HG03135 (cell line): ENCODE results near the gene SYNJ2.

Source experiments
- ATAC-seq: cut with Tn5 transposase; IDR thresholded peaks from one replicate; pipeline ENCODE4 v1.9.1; 2021; ENCODE audit warnings: mild to moderate bottlenecking, moderate library complexity; ENCODE audit not compliant: unreplicated experiment

The SYNJ2 gene

DNA sequence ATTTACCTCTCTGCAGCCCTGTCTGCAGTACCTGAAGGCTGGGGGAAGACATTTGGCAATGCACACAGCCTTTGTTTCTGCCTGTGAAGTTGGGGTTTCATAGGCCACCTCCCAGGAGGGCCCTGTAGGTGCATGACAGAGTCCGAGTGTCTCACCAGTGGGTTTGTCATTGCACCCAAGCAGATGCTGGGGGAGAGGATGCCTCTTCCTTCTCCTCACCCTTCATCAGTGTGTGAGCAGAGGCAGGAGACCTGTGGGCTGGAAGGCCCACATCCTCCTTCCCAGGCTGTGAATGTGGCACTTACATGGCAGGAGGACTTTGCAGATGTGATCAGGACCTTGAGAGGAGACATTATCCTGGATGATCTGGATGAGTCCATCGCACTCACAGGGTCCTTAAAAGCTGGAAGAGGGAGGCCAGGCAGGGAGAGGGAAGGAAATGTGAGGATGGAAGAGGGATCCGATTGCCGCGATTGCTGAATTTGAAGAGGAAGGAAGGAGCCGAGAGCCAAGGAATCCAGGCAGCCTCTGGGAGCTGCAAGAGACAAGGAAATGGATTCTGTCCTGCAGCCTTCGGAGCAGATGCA is 30.4 kb downstream of the SYNJ2 start:
- ATAC-seq, result no peak

DNA sequence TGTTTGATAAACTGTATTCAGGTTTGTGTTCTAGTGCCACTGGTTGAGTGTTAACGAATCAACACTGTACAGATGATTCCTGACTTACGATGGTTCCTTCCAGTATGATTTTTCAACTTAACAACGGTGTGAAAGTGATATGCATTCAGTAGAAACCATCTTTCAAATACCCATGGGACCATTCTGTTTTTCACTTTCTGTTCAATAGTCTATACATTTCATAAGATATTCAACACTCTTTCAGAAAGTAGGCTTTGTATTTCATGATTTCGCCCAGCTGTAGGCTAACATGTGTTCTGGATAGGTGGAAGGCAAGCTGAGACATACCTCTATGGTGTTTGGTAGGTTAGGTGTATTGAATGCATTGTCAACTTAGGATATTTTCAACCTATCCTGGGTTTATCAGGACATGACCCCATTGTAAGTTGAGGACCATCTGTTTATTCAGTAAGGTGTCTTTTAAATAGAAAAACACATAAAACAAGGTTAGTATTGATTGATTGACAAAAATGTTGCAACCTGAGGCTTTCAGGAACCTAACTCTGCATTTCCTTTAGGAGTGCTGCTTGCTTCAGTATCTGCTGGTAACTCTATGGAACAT is 32.3 kb downstream of the SYNJ2 start:
- ATAC-seq, result no peak

DNA sequence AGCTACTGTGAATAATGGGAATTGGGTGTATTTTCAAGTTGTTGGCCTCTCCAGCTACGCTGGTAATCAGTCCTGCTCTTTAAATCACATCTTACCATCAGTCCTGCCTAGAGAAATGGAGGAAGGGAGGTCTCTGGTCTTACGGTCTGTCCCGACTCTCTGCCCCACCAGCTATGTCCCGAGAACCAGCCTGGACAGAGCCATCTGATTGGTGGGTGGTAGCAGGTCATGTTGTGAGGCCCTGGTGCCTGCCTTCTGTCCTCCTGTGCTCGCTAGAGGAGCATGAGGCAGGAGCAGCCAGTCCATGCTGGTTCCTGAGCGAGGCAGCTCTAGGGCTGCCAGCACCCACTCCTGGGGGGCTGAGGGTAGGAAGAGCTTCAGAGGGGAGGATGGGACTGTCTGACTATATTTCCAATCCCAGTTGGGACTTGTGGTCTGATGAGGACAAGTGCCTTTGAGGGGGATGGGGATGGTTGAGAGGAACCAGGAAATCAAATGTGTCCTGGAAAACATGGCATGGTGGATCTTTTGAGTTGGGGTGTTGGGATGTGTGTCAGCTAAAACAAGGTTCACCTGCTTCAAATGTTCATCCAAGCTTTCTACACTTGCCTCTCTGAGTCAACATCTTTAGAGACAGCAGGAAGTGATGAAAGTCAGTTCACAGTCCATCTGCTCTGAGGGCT is 33.0 kb downstream of the SYNJ2 start:
- no peak for ATAC-seq

DNA sequence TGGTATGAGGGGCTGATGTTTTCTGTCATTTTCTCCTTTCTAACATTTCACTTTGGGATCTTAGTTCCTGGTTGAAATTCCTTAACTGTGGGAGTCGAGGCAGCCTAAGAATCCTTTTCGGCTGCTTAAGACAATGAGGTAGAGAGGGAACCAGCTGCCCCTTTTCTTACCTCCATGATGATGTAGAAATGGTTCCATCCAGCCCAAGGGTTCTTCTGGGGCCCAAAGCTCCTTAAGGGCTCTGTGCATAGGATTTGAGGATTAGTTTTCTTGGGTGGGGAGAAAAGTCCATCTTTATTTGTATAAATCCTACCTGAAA is 33.5 kb downstream of the SYNJ2 start:
- no peak for ATAC-seq

DNA sequence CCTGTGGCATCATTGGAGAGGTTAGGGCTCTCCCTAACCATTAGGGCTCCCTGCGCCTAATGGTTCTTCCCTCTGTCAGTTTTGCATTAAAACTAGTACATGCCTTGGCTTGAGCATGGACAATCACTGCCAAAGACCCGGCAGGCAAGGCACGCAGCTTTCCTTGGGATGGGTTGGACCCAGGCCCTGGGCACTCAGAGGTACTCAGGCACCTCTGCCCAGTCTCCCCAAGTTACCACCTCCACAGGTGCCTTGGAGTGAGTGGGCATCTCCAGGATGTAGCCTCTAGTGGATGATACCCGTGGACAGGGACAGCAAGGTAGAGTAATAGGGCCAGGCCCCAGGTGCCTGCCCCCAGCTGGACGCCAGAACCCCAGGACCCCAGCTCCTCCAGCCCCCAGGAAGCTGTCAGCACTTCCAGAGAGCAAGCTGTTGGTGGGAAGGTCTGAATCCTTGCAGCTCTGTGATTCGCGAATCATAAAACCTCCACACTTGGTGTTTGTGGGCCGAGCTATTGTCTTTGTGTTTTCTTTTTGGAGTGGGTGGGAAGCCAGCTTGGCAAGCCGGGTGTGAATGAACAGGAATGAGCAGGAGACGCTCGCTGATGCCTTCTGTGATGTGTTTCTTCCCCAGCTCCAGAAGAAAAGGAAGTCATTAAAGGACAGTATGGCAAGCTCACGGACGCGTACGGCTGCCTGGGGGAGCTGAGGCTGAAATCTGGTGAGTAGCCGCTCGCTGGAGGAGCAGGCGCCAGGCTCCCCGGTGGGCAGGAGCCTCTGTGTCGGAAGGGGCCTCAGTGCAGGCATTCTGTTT is 35.1 kb downstream of the SYNJ2 start:
- no peak for ATAC-seq

DNA sequence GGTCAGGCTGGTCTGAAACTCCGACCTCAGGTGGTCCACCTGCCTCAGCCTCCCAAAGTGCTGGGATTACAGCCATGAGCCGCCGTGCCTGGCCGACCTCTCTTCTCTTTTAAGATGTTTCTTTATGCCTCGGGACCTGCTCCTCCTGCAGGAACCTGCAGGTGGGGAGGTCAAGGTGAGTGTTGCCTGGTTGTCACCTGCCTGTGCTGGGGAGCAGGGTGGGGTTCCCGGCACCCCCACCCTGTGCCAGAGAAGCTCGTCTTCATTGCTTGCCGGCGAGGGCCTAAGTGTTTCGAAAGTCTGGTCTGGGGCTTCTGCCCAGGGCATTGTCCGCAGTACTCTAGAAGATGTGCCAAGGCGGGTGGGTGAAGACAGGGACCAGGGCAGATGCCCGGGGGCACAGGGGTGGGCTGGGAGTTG is 36.0 kb downstream of the SYNJ2 start:
- ATAC-seq, result no peak

DNA sequence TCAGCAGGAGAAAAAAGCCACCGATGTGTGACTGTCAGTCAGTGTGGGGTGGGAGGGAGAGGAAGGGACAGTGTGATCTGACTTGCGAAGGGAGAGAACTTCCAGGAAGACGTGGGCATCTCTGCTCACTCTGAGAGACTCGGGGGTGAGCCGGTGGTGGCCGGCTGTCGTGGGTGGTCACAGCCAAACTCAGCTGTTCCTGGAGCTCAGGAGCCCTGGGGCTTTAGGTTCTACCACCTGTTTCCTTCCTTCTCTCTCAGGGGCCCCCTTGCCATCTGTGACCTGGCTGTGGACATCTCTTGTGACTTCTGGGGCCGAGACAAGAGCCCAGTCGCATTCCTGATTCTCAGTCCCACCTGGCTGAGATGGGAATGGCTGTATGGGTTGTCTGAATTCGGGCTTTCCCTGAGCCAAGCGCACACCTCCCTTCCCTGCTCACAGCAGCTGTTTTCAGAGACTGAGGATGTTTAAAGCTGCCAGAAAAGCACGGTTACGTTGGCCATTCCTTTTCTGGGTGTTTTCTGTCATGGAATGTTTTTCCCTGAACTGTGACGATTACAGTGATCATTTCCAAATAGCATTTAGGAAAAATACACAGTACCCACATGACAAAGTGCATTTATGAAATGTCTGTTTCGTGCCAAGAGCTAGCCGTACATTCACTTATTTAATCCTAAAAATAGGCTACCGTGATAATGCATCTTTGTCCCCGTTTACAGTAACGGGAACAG is 36.5 kb downstream of the SYNJ2 start:
- no peak for ATAC-seq

DNA sequence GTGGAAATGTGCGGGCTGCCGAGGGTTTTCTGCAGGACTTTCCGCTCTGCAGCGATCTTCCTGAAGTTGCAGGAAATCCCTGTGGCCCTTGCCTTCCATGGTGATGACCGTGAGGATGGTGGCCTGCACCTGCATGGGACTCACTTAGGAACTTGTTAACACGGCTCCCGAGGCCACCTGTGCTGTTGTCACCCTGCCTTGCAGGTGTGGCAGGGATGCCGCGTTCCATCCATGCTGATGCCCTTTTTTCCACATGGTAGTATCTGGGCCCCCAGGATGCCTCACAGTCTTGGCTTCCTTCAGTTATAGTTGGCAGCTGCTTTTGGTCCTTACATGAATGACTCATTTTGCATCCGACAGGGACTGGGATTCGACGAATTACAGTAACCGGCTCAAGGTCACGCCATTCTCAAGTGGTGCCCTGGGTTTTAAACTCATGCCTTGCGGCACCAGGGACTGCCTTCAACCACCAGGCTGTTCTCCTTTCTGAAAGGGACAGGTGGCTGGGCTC is 37.2 kb downstream of the SYNJ2 start:
- ATAC-seq, result no peak

DNA sequence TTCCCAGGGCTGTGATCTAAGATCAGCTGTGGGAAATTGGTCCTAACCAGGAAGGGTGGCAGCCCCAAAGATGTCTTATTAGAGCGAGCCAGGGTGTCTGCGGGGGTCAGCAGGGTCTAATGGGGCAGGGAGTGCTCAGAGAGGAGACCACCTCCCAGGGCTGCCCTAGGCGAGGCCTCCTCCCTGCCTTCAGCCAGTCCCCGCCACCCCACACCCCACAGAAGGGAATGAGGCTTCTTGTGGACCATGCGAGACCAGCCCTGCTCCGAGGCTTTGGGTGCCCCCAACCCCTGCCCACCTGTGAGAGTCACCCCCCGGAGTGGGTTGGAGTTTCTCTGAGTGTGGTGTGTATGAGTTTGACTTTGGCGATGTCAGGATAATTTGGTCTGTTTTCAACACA is 37.8 kb downstream of the SYNJ2 start:
- ATAC-seq, result no peak

DNA sequence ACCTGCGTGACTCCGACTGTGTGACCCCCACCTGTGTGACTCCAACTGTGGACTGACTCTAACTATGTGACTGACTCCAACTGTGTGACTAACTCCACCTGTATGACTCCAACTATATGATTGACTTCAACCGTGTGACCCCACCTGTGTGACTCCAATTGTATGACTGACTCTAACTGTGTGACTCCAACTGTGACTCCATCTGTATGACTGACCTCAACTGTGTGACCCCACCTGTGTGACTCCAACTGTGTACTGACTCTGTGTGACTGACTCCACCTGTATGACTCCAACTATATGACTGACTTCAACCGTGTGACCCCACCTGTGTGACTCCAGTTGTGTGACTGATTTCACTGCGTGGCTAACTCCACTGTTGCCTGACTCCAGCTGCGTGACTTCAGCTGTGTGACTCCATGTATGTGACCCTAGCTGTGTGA is 38.6 kb downstream of the SYNJ2 start:
- ATAC-seq, result no peak

DNA sequence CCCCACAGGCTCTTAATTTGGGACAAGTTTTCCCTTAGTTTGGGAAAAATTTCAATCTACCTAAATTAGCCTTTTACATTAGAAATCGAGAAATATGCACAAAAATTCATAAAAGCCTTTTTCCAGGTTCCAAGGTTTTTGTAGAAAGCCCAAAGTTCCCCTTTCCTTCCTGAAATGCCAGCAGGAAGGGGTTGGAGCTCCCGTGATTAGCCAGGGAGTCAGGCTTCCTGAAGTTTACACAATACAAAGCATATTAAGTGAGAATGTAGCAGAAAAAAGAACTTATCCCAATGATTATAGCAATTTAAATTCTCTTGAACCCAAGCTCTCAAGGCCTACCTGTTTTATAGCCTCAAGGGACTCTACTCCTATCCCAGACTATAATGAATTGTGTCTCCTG is 39.1 kb downstream of the SYNJ2 start:
- ATAC-seq, result no peak

DNA sequence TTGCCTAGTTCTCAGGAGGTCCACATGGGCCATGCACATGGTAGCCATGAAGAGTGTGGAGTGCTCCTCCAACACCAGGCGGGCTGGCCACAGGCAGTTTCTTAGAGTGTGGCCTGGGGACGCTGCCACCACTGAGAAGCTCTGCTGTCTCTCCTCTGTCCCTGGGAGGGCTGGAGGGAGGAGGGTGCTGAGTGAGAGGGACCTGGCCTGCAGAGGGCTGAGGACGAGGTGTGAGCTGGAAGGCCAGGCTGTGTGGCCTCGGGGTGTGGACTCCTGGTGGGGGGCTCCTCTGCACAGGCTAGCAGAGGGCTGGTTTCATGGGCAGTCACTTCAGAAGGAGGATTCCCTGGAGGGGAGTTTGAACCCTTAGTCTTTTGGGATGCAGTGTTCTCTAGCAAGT is 39.7 kb downstream of the SYNJ2 start:
- ATAC-seq, result no peak

DNA sequence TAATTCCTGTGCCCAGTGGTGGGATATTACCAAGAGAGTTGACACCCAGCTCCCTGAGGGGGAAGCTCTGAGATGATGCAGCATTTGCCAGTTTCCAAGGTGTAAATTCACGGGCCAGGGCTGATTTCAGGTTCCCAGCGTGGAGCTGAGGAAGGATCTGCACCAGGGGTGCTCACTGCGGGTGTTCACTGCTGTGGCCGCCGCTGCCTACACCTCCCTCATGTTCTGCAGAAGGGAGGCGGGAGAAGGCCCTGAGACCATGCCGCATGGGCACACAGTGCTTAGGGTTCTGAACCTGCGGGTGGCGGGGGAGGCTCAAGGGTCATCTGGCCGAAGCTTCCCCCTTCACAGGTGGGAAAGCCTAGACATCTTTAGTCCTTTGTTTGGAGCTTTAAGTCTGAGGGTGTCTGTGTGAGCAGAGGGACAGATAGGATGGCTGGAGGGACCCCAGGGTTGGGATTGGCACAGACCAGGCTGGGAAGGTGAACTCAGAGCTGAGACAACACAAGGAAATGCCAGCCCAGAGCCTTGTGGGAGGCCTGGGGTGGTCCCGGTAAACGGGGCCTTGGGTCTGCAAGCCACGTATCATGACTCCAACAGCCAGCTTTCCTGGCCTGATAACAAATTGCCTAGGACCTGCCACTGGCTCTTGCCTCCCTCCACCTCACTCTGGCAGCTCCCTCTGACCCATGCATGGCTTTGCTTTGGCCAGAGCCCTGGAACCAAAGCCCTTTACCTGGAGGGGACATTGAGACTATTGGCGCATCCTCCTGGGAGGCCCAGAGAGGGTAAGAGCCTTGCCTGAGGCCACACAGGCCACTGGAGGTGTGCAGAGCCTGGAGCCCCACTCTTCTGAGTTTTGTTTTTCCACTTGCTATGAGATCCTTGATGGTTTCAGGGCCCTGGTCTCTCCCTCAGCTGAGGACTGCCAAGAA is 40.4 kb downstream of the SYNJ2 start:
- no peak for ATAC-seq

DNA sequence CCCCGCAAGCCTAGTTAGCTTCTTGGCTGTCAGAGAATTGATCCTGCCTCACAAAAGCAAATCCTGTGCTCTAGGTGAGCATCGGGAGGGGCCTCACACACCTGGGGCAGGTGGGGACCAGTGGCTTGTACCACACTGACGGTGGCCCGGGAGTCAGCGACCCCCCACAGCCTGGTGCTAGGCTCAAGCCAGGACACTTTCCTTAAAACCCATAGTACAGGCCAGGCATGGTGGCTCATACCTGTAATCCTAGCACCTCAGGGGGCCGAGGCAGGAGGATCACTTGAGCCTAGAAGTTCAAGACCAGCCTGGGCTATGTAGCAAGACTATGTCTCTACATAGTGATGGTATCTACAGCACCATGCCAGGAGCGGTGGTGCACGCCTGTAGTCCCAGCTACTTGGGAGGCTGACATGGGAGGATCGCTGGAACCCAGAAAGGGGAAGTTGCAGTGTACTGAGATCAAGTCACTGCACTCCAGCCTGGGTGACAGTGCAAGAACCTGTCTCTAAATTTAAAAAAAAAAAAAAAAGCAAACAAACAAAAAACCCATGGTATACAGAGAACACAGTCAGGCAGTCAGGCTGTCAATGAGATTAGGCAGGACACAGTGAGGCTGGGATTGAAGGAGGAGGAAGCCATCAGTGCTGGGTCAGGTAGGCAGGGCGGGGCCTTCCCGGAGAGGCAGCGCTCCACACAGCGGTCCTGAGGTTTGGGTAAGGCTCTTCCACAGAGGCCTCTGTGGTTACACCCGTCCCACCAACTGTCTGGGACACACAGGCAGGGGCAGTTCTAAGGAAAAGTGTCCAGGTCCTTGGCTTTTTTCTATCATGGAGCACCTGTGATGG is 41.3 kb downstream of the SYNJ2 start:
- no peak for ATAC-seq

DNA sequence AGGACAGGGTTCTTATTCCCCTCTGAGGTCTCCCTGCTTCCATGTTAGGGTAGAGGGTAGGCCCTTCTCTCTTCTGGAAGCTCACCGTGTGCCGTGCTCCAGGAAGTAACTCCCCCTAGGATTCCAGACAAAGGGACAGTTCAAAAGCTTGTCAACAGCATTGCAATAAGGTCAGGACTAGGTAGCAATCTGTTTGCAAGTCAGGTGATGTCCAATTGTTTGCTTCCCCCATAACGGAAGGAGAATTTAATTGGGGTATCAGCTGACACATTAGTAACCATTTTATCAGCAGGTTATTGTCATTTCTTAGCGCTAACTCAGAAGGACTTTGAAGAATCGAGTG is 41.9 kb downstream of the SYNJ2 start:
- no peak for ATAC-seq

DNA sequence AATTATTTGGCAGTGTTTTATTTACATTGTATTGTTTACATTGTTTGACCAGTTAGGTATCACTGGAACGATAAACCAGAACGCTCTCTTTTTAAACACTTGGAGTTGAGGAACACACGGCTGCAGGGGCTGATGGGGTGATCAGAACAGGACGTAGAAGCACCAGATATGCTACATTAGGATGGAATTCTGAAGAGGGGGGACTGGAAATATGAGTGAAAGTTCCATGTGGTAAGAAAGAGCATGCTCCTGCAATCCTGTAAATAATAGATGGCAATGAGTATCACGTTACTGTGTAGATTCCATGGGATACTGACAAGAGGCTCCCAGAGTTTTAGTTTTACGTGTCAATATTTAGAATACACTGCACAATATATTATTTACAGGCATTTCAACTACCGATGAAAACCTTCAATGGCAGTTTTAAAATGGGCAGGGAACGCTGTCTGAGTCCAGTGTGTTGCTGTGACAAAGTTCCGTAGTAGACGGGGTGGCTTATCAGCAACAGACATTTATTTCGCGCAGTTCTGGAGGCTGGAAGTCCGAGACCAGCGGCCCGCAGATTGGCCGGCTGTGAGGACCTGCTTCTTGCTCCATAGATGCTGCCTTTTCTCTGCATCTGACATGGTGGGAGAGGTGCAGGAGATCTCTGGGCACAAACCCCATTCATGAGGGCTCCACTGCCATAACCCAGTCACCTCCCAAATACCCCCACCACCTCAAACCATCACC is 43.1 kb downstream of the SYNJ2 start:
- no peak for ATAC-seq

DNA sequence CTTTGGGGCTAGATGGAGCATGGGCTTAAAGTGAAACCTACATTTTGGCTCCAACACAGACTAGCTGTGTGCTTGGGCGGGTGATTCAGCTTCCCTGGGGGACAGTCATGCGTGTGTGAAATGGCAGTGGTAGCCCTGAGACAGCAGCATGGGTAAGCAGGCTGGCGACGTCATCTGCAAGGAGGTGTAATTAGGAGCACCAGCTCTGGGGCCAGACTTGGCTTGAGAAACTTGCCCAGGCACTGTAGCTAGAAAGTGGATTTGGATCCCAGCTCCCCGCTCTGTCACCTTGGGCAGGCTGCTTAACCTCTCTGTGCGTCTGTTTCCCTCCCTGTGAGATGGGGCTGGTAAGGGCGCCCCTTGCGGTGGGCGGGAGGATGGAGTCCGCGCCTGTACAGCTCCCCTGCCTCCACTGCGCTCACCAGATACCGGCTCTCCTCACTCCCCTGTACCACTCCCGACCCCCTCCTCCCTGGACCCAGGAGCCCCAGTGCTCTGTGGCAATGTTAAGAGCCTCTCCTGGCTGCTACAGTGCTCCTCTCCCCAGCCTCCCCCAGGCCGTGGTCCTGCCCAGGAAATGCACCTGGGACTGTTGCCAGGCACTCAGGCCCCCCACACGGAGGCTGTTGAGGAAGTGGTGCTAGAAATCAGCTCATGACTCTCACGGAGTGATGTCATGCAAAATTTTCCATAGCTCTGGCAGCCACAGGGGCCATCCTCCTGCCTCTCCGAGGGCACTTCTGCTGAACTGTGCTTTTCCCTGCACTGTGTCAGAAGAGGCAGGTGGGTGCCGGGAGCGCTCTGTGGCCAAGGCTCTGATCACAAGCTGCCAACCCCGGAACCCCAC is 44.6 kb downstream of the SYNJ2 start:
- ATAC-seq, result peak; percentile 86
